ENCODE measurements around the gene IFIH1. TPM values are rescaled to one million over a fixed set of nuclear protein-coding genes. Genes with fewer than 3 reads are reported as not detected.

The IFIH1 gene
- total RNA-seq, 6 experiments from 2014 or later, result 0.83 to 2.1 (median 1.7) TPM

DNA sequence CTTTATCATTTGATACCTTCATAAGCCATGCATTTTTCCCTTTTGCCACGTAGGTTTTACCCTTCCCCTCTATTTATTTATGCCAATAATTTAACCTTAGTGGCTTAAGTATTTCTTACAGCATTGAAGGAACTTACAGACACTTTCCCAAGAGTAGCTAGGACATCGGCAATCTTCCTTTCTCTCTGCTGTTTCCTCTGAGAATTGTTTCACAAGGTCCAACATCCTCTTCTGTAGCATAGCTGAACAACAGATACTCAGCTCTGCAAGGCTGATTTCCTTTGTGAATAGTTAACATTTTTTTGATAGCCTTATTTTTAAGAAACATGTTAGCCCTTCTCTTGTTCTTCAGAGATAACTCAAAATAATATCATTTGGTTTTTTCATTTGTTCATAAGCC, 24.4 kb upstream of the IFIH1 start:
- peaks cover 4% of the 10 kb centered on the region; the same call in 1 of the 2 replicates for H3K9me3 Mint-ChIP-seq
- peaks cover 10% of the 10 kb centered on the region; the same call in 1 of the 2 replicates for H3K27me3 Mint-ChIP-seq (ENCODE audit: insufficient read depth)
- H3K4me3 Mint-ChIP-seq, result no peak overlapping the region
- H3K27ac Mint-ChIP-seq, result no peak overlapping the region
- DNase-seq, result no peak
- peaks cover 4% of the 10 kb centered on the region; the same call in 1 of the 2 replicates for H3K36me3 Mint-ChIP-seq (ENCODE audit: low read depth)
- H3K4me1 Mint-ChIP-seq (ENCODE audit: low read depth), result peaks cover 6% of the 10 kb centered on the region
- TF ChIP-seq, protein P1, sequence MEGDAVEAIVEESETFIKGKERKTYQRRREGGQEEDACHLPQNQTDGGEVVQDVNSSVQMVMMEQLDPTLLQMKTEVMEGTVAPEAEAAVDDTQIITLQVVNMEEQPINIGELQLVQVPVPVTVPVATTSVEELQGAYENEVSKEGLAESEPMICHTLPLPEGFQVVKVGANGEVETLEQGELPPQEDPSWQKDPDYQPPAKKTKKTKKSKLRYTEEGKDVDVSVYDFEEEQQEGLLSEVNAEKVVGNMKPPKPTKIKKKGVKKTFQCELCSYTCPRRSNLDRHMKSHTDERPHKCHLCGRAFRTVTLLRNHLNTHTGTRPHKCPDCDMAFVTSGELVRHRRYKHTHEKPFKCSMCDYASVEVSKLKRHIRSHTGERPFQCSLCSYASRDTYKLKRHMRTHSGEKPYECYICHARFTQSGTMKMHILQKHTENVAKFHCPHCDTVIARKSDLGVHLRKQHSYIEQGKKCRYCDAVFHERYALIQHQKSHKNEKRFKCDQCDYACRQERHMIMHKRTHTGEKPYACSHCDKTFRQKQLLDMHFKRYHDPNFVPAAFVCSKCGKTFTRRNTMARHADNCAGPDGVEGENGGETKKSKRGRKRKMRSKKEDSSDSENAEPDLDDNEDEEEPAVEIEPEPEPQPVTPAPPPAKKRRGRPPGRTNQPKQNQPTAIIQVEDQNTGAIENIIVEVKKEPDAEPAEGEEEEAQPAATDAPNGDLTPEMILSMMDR (IDR thresholded peaks at IDR 0.05), result no peak

DNA sequence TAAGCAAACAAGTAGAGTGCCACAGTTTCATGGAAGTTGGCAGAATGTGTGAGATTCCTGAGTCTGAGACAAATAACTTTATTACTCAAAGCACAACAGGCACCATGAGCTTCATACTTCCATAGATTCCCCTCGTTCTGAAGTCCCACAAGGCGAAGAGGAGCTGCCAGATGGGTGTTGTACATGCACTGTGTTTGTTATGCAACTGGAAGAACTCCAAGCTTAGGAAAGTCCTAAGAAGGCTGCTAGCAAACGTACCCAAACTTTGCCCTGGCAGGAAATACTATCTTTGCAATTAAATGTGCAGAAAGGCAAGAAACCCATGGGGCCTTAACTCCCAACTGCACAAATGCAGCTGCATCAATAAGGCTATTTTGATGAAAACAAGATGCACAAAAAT, 23.8 kb upstream of the IFIH1 start:
- TF ChIP-seq, protein P1 (IDR thresholded peaks at IDR 0.05), result no peak
- no peak overlapping the region for H3K27ac Mint-ChIP-seq
- peaks cover 4% of the 10 kb centered on the region; the same call in 1 of the 2 replicates for H3K9me3 Mint-ChIP-seq
- no peak for DNase-seq
- H3K36me3 Mint-ChIP-seq (ENCODE audit: low read depth), result peaks cover 4% of the 10 kb centered on the region; the same call in 1 of the 2 replicates
- H3K27me3 Mint-ChIP-seq (ENCODE audit: insufficient read depth), result peaks cover 10% of the 10 kb centered on the region; the same call in 1 of the 2 replicates
- H3K4me3 Mint-ChIP-seq, result no peak overlapping the region
- H3K4me1 Mint-ChIP-seq (ENCODE audit: low read depth), result peaks cover 6% of the 10 kb centered on the region

DNA sequence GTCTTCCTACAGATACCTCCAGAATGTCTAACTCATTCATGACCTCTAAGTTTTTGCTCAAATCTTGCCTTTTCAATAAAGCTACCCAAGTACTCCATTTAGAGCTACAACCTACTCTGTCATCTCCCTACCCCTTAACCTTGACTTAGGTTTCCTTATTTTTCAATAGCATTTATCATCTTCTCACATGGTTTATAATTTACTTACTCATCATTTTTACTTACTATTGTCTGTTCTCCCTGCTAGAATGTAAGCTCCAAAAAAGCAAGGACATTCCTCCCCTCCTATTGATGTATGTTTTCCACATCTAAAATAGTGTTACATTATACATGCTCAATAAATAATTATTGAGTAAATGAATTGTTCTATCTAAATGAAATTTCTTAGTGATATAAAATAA, 22.3 kb upstream of the IFIH1 start:
- TF ChIP-seq, protein P1 (IDR thresholded peaks at IDR 0.05), result no peak
- Mint-ChIP-seq H3K9me3 (peaks cover 4% of the 10 kb centered on the region; the same call in 1 of the 2 replicates), H3K27ac (no peak overlapping the region), H3K27me3 (ENCODE audit: insufficient read depth) (peaks cover 10% of the 10 kb centered on the region; the same call in 1 of the 2 replicates), H3K4me1 (ENCODE audit: low read depth) (peaks cover 6% of the 10 kb centered on the region), H3K36me3 (ENCODE audit: low read depth) (peaks cover 4% of the 10 kb centered on the region; the same call in 1 of the 2 replicates), H3K4me3 (no peak overlapping the region)
- DNase-seq, result no peak

DNA sequence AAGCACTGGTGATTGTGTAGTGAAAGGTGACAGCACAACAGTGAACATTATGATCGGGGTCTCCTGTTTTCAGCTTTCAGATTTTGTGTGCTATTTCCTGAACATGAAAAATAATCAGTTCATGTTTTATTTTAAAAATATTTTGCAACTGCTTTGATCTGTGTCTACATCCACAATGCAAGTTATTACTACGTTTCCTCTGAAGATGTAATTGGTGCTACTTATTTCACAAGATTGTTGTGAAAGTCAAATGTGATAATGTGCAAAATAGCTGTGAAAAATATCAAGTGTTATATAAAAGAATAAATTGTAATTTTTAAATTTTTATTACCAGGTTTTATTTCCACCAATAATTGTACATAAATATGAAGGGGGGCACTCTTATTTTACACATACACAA, 19.4 kb upstream of the IFIH1 start:
- H3K4me3 Mint-ChIP-seq, result no peak overlapping the region
- no peaks in the 10 kb centered on the region for H3K9me3 Mint-ChIP-seq
- DNase-seq, result no peak
- TF ChIP-seq, protein P1 (IDR thresholded peaks at IDR 0.05), result no peak
- no peaks in the 10 kb centered on the region for H3K4me1 Mint-ChIP-seq (ENCODE audit: low read depth)
- H3K27me3 Mint-ChIP-seq (ENCODE audit: insufficient read depth), result peaks cover 4% of the 10 kb centered on the region; the same call in 1 of the 2 replicates
- H3K36me3 Mint-ChIP-seq (ENCODE audit: low read depth), result no peaks in the 10 kb centered on the region
- H3K27ac Mint-ChIP-seq, result no peak overlapping the region

DNA sequence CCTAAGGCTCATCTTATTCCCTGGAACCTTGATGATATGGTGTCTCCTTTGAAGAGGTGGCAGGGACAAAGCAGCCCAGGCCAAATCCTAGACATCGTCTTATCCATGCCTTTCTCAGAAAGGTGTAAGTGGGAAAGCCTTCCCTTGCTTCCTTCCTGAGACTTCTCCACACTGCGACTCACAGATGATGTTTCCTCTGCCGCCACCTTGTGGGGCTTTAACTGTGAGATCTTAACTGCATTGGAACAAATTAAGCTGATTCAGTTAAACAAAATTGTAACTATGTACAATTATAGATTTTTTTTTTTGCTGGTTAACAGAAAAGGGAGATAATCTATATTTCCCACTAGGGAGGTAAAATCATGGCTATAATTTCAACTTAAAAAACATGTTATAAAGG, 15.5 kb upstream of the IFIH1 start:
- TF ChIP-seq, protein P1 (IDR thresholded peaks at IDR 0.05), result peak; percentile 72
- Mint-ChIP-seq H3K36me3 (ENCODE audit: low read depth) (no peaks in the 10 kb centered on the region), H3K27ac (no peak overlapping the region), H3K9me3 (no peaks in the 10 kb centered on the region), H3K4me3 (no peak overlapping the region), H3K27me3 (ENCODE audit: insufficient read depth) (peaks cover 2% of the 10 kb centered on the region; the same call in 1 of the 2 replicates), H3K4me1 (ENCODE audit: low read depth) (peaks cover 5% of the 10 kb centered on the region; the same call in 1 of the 2 replicates)
- DNase-seq, result peak; percentile 27
